ENCODE results near the gene NLGN1.

NLGN1 gene

GRCh38 chr3:173785004-173785403 is 387.5 kb downstream of the NLGN1 start:
- Mint-ChIP-seq H3K27ac (no peak overlapping the region), H3K9me3 (no peaks in the 10 kb centered on the region), H3K4me1 (ENCODE audit: low read depth) (no peaks in the 10 kb centered on the region), H3K36me3 (ENCODE audit: low read depth) (no peaks in the 10 kb centered on the region), H3K27me3 (ENCODE audit: low read depth) (no peaks in the 10 kb centered on the region), H3K4me3 (no peak overlapping the region)

- Mint-ChIP-seq H3K27ac (no peak overlapping the region), H3K4me1 (ENCODE audit: low read depth) (no peaks in the 10 kb centered on the region), H3K4me3 (no peak overlapping the region), H3K27me3 (ENCODE audit: low read depth) (no peaks in the 10 kb centered on the region), H3K36me3 (ENCODE audit: low read depth) (no peaks in the 10 kb centered on the region), H3K9me3 (no peaks in the 10 kb centered on the region)
These were observed 392.1 kb downstream of the NLGN1 start for GRCh38 chr3:173789530-173790162.

GRCh38 chr3:173793963-173794362 is 396.4 kb downstream of the NLGN1 start:
- Mint-ChIP-seq H3K9me3 (no peaks in the 10 kb centered on the region), H3K27me3 (ENCODE audit: low read depth) (no peaks in the 10 kb centered on the region), H3K36me3 (ENCODE audit: low read depth) (no peaks in the 10 kb centered on the region), H3K4me3 (no peak overlapping the region), H3K4me1 (ENCODE audit: low read depth) (no peaks in the 10 kb centered on the region), H3K27ac (no peak overlapping the region)

GRCh38 chr3:173796405-173796804 is 398.9 kb downstream of the NLGN1 start:
- Mint-ChIP-seq H3K4me1 (ENCODE audit: low read depth) (no peaks in the 10 kb centered on the region), H3K9me3 (no peaks in the 10 kb centered on the region), H3K27ac (no peak overlapping the region), H3K27me3 (ENCODE audit: low read depth) (no peaks in the 10 kb centered on the region), H3K4me3 (no peak overlapping the region), H3K36me3 (ENCODE audit: low read depth) (no peaks in the 10 kb centered on the region)

- no peak overlapping the region for H3K27ac Mint-ChIP-seq
- H3K9me3 Mint-ChIP-seq: no peaks in the 10 kb centered on the region
- H3K4me1 Mint-ChIP-seq (ENCODE audit: low read depth): no peaks in the 10 kb centered on the region
- H3K36me3 Mint-ChIP-seq (ENCODE audit: low read depth): no peaks in the 10 kb centered on the region
- H3K4me3 Mint-ChIP-seq: no peak overlapping the region
- no peaks in the 10 kb centered on the region for H3K27me3 Mint-ChIP-seq (ENCODE audit: low read depth)
These were observed 399.3 kb downstream of the NLGN1 start for GRCh38 chr3:173796890-173797289.

GRCh38 chr3:173799060-173799816 is 401.7 kb downstream of the NLGN1 start:
- H3K4me3 Mint-ChIP-seq: no peak overlapping the region
- no peaks in the 10 kb centered on the region for H3K36me3 Mint-ChIP-seq (ENCODE audit: low read depth)
- H3K27me3 Mint-ChIP-seq (ENCODE audit: low read depth): no peaks in the 10 kb centered on the region
- H3K4me1 Mint-ChIP-seq (ENCODE audit: low read depth): no peaks in the 10 kb centered on the region
- H3K27ac Mint-ChIP-seq: no peak overlapping the region
- no peaks in the 10 kb centered on the region for H3K9me3 Mint-ChIP-seq

- Mint-ChIP-seq H3K27me3 (ENCODE audit: low read depth) (no peaks in the 10 kb centered on the region), H3K4me1 (ENCODE audit: low read depth) (no peaks in the 10 kb centered on the region), H3K9me3 (no peaks in the 10 kb centered on the region), H3K36me3 (ENCODE audit: low read depth) (no peaks in the 10 kb centered on the region), H3K27ac (no peak overlapping the region), H3K4me3 (no peak overlapping the region)
These were observed 402.6 kb downstream of the NLGN1 start for GRCh38 chr3:173800154-173800553.

- H3K4me1 Mint-ChIP-seq (ENCODE audit: low read depth): no peaks in the 10 kb centered on the region
- H3K27me3 Mint-ChIP-seq (ENCODE audit: low read depth): no peaks in the 10 kb centered on the region
- H3K9me3 Mint-ChIP-seq: peaks cover 3% of the 10 kb centered on the region
These were observed 417.3 kb downstream of the NLGN1 start for GRCh38 chr3:173814809-173815208.

GRCh38 chr3:173819368-173819767 is 421.8 kb downstream of the NLGN1 start:
- Mint-ChIP-seq H3K4me1 (ENCODE audit: low read depth) (no peaks in the 10 kb centered on the region), H3K9me3 (peaks cover 3% of the 10 kb centered on the region), H3K27me3 (ENCODE audit: low read depth) (no peaks in the 10 kb centered on the region), H3K27ac (no peak overlapping the region), H3K36me3 (ENCODE audit: low read depth) (no peaks in the 10 kb centered on the region), H3K4me3 (no peak overlapping the region)

More at GRCh38 chr3:173814809-173815208, 417.3 kb downstream of the NLGN1 start:
- Mint-ChIP-seq H3K36me3 (ENCODE audit: low read depth) (no peaks in the 10 kb centered on the region), H3K4me3 (no peak overlapping the region), H3K27ac (no peak overlapping the region)

GRCh38 chr3:173823911-173824460 is 426.4 kb downstream of the NLGN1 start:
- Mint-ChIP-seq H3K4me1 (ENCODE audit: low read depth) (no peaks in the 10 kb centered on the region), H3K4me3 (no peak overlapping the region), H3K27me3 (ENCODE audit: low read depth) (no peaks in the 10 kb centered on the region), H3K36me3 (ENCODE audit: low read depth) (no peaks in the 10 kb centered on the region), H3K27ac (no peak overlapping the region), H3K9me3 (no peaks in the 10 kb centered on the region)

GRCh38 chr3:173825730-173826129 is 428.2 kb downstream of the NLGN1 start:
- Mint-ChIP-seq H3K4me3 (no peak overlapping the region), H3K4me1 (ENCODE audit: low read depth) (no peaks in the 10 kb centered on the region), H3K36me3 (ENCODE audit: low read depth) (no peaks in the 10 kb centered on the region), H3K27me3 (ENCODE audit: low read depth) (no peaks in the 10 kb centered on the region), H3K27ac (no peak overlapping the region), H3K9me3 (no peaks in the 10 kb centered on the region)

- no peaks in the 10 kb centered on the region for H3K36me3 Mint-ChIP-seq (ENCODE audit: low read depth)
- no peak overlapping the region for H3K4me3 Mint-ChIP-seq
- no peaks in the 10 kb centered on the region for H3K4me1 Mint-ChIP-seq (ENCODE audit: low read depth)
- H3K9me3 Mint-ChIP-seq: no peaks in the 10 kb centered on the region
- no peaks in the 10 kb centered on the region for H3K27me3 Mint-ChIP-seq (ENCODE audit: low read depth)
- H3K27ac Mint-ChIP-seq: no peak overlapping the region
These were observed 428.9 kb downstream of the NLGN1 start for GRCh38 chr3:173826416-173826815.

GRCh38 chr3:173826901-173827609 is 429.5 kb downstream of the NLGN1 start:
- H3K27ac Mint-ChIP-seq: no peak overlapping the region
- H3K4me1 Mint-ChIP-seq (ENCODE audit: low read depth): no peaks in the 10 kb centered on the region
- no peak overlapping the region for H3K4me3 Mint-ChIP-seq
- no peaks in the 10 kb centered on the region for H3K36me3 Mint-ChIP-seq (ENCODE audit: low read depth)
- H3K9me3 Mint-ChIP-seq: no peaks in the 10 kb centered on the region
- no peaks in the 10 kb centered on the region for H3K27me3 Mint-ChIP-seq (ENCODE audit: low read depth)

GRCh38 chr3:173838644-173839043 is 441.1 kb downstream of the NLGN1 start:
- H3K36me3 Mint-ChIP-seq (ENCODE audit: low read depth): no peaks in the 10 kb centered on the region
- no peak overlapping the region for H3K27ac Mint-ChIP-seq
- H3K4me1 Mint-ChIP-seq (ENCODE audit: low read depth): no peaks in the 10 kb centered on the region
- H3K4me3 Mint-ChIP-seq: no peak overlapping the region
- H3K9me3 Mint-ChIP-seq: no peaks in the 10 kb centered on the region
- no peaks in the 10 kb centered on the region for H3K27me3 Mint-ChIP-seq (ENCODE audit: low read depth)

GRCh38 chr3:173839859-173840258 is 442.3 kb downstream of the NLGN1 start:
- no peaks in the 10 kb centered on the region for H3K27me3 Mint-ChIP-seq (ENCODE audit: low read depth)
- no peaks in the 10 kb centered on the region for H3K4me1 Mint-ChIP-seq (ENCODE audit: low read depth)
- no peak overlapping the region for H3K27ac Mint-ChIP-seq
- no peaks in the 10 kb centered on the region for H3K9me3 Mint-ChIP-seq
- no peak overlapping the region for H3K4me3 Mint-ChIP-seq
- H3K36me3 Mint-ChIP-seq (ENCODE audit: low read depth): no peaks in the 10 kb centered on the region

All from T-helper 1 cell treated with Interleukin-12 subunit alpha and Interleukin-12 subunit beta and Interleukin-4 antibody, amounts not matched to agents 30 μg/mL and 1 μg/mL, for 36 hours (primary cell).